Epithelial cell of prostate (primary cell): ENCODE results near the gene CCDC106.
A peak's percentile ranks its signal among the peaks of the same experiment; 100 is the strongest.

ENCODE experiments used
- DNase-seq: peaks from one replicate; pipeline ENCODE4 v3.0.0-alpha.2; 2011; ENCODE audit warnings: low read depth, low spot score
- H3K27ac ChIP-seq: fragments of 450-650 bp; 2 replicates; pipeline ENCODE4 v1.5.1; 2017; ENCODE audit warnings: mild to moderate bottlenecking

Gene CCDC106

DNA sequence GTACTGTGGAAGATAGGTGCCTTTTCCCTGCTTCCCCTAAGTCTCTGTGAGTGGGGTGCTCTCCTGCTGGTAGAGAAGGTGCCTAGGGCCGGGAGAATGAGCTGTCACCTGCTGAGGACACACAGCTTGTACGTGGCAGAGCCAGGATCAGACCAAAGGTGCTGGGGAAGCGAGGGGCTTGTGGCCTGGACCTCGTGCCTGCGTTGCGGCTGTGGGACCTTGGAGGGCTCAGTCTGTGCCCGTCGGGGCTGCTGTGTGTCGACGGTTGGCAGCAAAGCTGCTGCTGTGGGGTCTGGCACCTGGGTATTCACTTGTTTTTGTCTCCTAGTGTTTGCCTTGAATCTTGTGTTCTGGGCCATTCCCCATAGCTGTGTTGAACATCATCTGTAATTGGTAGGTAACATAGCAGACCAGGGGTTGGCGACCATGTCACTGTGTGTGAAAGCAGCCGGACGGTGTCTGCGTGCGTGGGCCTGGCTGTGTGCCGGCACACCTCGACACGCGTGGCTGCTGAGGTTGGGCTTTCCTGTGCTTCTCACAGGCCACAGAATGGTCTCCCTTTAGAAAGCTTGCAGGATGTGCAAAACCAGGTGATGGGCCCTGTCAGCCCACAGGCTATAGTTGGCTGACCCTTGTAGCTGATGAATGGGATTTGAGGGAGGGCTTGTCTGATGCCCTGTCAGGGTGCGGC lies 16.0 kb downstream of the CCDC106 start:
- DNase-seq = no peak
- H3K27ac ChIP-seq = no peak overlapping the region

GRCh38 chr19:55666343-55667005 lies 18.5 kb downstream of the CCDC106 start:
- no peak overlapping the region for H3K27ac ChIP-seq
- no peak for DNase-seq

GRCh38 chr19:55667006-55667381 lies 19.0 kb downstream of the CCDC106 start:
- no peak overlapping the region for H3K27ac ChIP-seq
- no peak for DNase-seq

DNA sequence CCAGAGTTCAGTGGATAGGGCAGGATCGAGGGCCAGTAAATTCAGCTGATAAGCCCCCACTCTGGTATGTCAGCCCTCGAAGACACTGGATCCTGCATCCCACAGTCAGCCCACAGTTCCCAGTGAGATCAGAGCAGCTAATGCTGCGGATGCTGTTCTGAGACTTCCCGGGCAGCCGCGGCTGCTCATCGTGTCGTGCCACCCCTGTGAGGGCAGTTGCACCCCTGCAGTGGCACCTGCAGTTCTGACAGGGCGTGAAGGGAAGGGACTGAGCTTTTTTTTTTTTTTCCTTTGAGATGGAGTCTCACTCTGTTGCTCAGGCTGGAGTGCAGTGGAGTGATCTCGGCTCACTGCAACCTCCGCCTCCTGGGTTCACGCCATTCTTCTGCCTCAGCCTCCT lies 19.5 kb downstream of the CCDC106 start:
- H3K27ac ChIP-seq = peak overlapping the region; percentile 16
- DNase-seq = no peak

- DNase-seq = no peak
- peak overlapping the region; percentile 16 for H3K27ac ChIP-seq
Observed at GRCh38 chr19:55667958-55668357, 19.9 kb downstream of the CCDC106 start.

DNA sequence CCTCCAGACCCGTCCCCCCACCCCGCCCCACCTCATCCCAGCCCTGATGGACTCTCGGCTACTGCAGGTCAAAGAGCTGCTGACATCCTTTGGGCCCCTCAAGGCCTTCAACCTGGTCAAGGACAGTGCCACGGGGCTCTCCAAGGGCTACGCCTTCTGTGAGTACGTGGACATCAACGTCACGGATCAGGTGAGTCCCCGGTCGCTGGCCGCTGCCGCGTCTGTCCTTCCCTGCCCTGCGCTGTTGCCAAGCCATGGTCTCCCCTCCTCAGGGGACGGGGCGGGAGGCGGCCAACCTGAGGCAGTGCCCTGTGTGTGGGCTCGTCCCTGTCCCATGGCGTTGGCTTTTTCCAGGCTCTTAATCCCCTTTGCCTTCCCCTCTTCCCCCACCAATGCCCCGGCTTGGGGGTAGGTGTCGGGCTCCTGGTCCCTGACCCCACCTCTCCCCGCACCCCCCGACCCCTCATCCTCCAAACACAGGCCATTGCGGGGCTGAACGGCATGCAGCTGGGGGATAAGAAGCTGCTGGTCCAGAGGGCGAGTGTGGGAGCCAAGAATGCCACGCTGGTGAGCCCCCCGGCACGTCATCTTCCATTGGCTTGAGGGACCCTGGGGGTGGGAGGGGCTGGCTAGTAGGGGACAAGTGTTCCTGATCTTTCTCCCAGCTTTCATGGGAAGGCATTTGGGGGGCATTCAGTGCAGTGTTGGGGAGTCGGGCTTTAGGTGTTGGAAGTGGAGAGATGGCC lies 20.8 kb downstream of the CCDC106 start:
- H3K27ac ChIP-seq = peak overlapping the region; percentile 16
- DNase-seq = no peak

DNA sequence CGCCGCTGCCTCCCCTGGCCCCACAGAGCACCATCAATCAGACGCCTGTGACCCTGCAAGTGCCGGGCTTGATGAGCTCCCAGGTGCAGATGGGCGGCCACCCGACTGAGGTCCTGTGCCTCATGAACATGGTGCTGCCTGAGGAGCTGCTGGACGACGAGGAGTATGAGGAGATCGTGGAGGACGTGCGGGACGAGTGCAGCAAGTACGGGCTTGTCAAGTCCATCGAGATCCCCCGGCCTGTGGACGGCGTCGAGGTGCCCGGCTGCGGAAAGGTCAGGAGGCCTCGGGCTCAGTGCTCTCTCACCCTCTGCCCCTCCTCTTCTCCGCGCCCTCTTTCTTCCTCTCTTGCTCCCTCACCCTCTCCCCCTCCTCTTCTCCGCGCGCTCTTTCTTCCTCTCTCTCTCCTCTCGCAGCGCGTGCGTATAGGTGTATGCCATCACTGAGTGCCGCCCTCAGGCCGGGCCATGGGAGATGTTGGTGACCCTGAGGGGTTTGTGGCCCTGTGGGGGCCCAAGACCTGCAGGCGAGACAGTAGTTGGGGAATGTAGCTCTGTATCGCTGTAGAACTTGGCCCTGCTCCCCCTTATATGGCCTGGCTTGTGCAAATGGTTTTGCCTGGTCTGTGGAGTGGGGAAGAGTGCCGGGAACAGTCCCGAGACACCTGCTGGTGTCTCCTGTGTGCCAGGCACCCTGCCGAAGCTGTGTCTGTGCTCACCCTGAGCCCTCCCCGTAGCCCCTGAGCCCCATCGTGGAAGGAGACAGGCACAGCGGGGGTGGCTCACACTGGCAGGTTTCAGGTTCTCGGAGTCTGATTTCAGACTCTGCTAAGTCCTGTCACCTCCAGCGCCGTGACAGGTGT lies 21.6 kb downstream of the CCDC106 start:
- no peak for DNase-seq
- no peak overlapping the region for H3K27ac ChIP-seq

DNA sequence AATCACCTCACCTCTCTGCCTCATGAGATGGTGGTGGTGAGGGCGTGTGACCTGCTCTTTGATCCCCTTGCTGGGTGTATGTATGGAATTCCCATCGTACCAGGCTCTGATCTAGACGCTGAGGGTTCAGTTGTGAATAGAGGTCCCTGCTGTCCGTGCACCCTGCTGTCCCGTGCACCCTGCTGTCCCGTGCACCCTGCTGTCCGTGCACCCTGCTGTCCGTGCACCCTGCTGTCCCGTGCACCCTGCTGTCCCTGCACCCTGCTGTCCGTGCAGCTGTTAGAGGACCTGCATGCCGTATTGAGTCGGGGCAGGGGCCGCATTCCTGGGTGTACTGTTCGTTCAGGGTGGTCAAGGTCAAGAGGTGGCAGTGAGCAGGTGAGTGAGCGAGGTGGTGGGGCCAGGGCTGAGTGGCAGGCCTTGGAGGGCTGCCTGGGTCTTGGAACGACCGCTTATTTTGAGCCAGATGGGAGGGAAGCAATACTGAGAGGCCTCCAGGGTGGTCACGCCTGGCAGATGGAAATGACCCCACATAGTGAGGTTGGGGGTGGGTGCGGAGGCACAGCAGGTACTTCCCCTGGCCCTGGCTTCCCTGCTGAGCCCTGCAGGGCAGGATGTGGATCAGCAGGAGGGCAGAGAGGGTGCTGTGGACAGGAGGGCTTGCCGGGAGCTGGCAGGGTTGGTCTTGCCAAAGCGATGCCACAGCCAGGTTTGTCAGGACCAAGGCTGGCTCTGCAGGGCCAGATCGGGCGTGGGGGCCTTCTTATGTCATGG lies 22.5 kb downstream of the CCDC106 start:
- no peak overlapping the region for H3K27ac ChIP-seq
- no peak for DNase-seq

DNA sequence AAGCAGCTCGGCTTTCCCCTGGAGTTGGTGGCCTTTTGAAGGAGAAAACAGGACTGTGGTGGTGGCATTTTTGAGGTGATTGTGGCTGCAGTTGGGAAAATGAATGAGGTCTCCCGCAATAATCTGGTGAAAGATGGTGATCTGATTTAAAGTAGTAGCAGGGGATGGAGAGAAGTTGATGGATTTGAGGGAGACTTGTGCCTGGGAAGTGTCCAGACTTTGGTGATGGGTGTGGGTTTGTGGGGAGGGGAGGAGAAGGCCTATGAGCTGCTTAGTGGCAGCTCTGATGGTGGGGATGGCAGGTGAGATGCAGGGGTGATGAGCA lies 23.0 kb downstream of the CCDC106 start:
- no peak for DNase-seq
- H3K27ac ChIP-seq = no peak overlapping the region

DNA sequence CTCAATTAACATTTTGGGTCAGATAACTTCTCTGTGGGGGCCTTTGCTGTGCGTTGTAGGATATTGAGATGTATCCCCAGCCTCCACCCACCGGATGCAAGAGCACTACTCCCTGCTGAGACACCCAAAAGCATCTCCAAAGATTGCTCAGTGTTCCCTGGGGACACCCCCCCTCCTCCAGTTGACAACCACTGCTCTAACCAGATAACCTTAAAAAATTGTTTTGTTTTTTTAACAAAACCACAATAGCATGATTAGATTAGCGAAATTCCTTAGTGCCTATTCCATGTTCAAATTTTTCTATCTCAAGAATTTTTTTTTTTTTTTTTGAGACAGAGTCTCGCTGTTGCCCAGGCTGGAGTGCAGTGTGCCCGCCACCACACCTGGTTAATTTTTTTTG lies 24.4 kb downstream of the CCDC106 start:
- no peak overlapping the region for H3K27ac ChIP-seq

DNA sequence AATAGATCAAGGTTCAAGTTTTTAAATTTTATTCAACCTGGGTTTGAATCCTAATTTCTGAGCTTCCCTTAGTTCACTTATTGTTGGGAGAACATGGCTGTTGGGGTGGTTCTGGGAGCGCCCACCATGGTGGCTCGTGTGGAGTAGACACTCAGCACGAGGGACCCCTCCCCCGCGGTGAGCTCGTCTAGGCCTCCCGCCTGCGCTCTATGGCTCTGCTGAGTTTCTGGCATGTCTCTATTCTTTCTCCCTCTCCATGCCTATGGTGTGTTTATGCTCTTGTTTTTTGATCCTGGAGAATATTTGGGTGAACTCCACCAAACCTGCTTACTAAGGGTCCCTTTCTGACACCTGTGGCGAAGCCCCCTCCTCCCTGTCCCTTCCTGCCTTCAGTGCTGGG lies 25.5 kb downstream of the CCDC106 start:
- no peak for DNase-seq
- H3K27ac ChIP-seq = no peak overlapping the region

More for the DNA sequence above, 24.4 kb downstream of the CCDC106 start:
- no peak for DNase-seq

DNA sequence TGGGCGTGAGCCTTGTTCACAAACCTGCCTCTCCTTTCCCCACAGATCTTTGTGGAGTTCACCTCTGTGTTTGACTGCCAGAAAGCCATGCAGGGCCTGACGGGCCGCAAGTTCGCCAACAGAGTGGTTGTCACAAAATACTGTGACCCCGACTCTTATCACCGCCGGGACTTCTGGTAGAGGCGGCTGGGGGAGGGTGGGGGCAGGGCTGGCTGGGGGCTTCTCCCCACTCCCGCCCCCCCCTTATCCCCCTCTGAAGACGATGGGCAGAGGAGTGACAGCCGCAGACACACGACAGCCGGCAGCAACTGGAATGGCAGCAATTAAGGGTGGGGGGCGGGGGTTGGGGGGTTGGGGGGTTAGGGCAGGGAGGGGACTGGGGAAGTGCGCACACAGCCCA lies 25.9 kb downstream of the CCDC106 start:
- DNase-seq = no peak
- H3K27ac ChIP-seq = peak overlapping the region; percentile 94

- H3K27ac ChIP-seq = peak overlapping the region; percentile 94
- DNase-seq = no peak
Observed at GRCh38 chr19:55674459-55674840, 26.4 kb downstream of the CCDC106 start.

DNA sequence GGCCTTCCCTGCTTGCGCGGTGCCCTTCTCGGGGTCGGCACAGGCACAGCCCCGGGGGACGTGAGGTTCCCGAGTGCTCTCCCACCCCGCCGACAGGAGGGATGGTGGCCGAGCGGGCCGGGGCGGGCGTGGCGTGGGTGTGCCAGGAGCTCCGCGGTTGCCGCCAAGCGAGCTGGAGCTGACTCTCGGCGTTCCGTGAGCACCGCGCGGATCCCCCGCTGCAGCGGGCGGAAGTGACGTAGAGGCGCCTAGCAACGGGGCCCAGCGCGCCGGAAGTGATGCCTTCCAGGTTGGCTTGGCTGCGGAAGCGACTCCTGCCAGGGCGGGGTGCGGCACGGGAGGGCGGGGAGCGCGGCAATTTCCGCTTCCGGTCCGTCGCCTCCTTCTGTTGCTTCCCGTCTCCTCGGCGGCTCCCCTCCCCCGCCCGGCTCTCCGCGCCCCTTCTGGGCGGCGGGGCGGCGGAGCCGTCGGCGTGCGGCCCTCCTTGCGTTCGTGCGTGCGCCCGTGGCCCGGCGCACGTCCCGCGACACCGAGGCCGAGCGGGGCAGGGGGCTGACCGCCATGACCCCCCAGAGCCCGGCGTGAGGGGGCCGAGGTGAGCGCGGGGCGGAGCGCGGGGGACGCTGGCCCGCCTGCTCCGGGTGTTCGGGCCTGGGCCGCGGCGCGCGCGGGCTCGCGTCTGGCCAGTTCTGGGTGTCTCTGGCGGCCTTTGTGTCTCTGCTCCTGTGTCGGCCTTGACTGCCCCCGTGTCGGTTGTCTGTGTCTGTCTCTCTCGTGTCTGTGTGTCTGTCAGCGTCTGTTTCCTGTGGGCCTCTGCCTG lies 27.0 kb downstream of the CCDC106 start, which contains the start of gene EPN1:
Gene EPN1, plus strand, starts transcription at position 386 of the 820 bp plus-strand sequence. CDS start 3,402 bp downstream, outside the sequence.
- H3K27ac ChIP-seq = peak within 1 kb of the TSS; percentile 94
- peak; percentile 90 for DNase-seq

DNA sequence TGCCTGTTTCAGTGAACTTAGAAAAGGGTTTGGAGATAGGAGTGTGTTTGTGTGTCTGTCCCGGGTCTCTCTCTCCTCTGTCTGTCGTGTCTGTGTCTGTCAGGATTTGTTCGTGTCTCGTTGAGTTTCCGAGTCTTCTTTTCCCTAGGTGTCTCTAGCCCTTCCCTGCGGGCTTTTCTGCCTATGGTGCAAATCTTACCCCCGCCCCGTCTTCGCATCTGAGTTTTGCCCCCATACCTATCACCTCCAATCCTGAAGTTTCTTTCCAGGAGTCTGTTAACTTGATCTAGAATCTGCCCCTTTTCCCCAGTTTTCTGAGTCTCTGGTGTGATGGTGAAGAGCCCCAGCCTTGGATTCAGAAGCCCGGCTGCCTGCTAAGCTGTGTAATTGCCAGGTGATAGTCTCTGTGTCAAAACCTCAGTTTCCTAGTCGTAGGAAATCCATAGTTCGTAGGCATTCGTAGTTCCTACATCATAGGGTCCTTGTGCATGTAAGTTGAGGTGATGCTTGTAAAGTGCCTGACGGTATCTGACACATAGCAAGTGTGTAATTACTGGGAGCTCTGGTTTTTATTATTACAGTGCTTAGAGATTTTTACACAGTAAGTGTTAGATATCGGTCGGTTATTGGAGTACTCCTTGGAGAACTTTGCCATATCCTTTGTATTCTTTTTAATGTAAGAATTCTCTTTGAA lies 27.8 kb downstream of the CCDC106 start:
- DNase-seq = no peak

DNA sequence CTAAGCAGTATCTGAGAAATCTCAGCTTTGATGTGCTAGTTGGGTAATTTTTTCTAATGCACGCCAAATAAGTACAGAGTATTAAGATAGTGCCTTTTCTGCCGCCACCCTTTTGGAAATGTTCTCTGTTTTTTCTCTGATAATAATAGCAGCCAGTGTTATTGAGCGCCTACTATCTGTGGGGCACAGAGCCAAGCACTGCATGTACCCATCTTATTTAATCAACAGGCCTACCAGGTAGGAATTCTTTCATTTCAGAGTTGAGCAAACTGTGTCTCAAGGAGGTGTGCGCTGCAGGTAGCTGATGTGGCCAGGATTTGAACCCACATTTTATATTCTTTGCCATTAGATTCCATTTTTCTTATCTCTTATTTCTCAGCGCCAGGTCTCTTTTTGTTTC lies 28.4 kb downstream of the CCDC106 start:
- peak overlapping the region; percentile 94 for H3K27ac ChIP-seq
- no peak for DNase-seq

More for the DNA sequence above, 27.8 kb downstream of the CCDC106 start:
- peak overlapping the region; percentile 94 for H3K27ac ChIP-seq

DNA sequence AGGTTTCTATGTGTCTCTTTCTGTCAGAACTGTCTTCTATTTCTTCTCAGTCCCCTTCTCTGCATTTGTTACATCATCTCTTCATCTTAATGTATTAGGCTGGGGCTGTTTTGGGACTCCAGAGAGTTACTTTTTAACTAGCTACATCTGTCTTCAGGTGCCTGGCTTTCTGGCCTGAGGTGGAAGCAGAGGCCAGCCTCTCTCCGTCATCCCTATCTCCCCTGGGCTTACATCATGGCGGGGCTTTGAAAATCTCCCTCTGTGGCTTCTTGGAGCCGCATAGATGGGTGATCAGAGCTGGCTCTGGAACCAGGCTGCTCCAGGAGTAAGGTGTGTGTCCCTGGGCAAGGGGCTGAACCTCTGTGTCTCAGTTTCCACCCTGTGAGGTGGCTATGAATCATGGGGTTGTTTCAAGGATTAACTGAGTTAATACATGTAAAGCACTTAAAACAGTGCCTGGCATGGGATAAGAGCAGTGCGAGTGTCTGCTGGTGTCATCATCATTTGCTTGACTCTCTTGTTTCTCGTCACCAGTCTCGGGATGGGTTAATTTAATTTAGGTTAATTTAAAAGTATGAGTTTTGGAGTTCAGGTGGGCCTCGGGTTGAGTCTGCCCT lies 29.0 kb downstream of the CCDC106 start:
- DNase-seq = no peak
- H3K27ac ChIP-seq = peak overlapping the region; percentile 94

GRCh38 chr19:55677572-55678028 lies 29.6 kb downstream of the CCDC106 start:
- DNase-seq = no peak
- H3K27ac ChIP-seq = peak overlapping the region; percentile 94
